Mesenchymal stem cell (in vitro differentiated cells and primary cell): Measurements from ENCODE around the gene SDC4.

Experiments used
- DNase-seq: peaks from one replicate; pipeline ENCODE4 v3.0.0-alpha.2; 2013
- H2AFZ ChIP-seq: one replicate; pipeline ENCODE4 v1.6.1; 2013; ENCODE audit warnings: low read depth, mild to moderate bottlenecking, control low read depth, inconsistent platforms, low read length, moderate library complexity
- H2AK5ac ChIP-seq: 2 replicates; pipeline ENCODE4 v1.6.1; 2013; ENCODE audit warnings: low read length, moderate library complexity, mild to moderate bottlenecking, inconsistent platforms; ENCODE audit not compliant: severe bottlenecking
- H2BK120ac ChIP-seq: one replicate; pipeline ENCODE4 v1.6.1; 2013; ENCODE audit warnings: low read depth, mild to moderate bottlenecking, inconsistent platforms, low read length, moderate library complexity
- H2BK12ac ChIP-seq, 2 experiments: one replicate each; pipeline ENCODE4 v1.6.1; 2013; ENCODE audit warnings: inconsistent platforms in 2 of 2, low read length in 2 of 2, mild to moderate bottlenecking in 2 of 2, moderate library complexity in 2 of 2, control low read depth in 1 of 2
- H2BK15ac ChIP-seq: one replicate; pipeline ENCODE4 v1.6.1; 2013; ENCODE audit warnings: mild to moderate bottlenecking, low read depth, inconsistent platforms; ENCODE audit not compliant: poor library complexity, severe bottlenecking
- H2BK5ac ChIP-seq: 2 replicates; pipeline ENCODE4 v1.6.1; 2013; ENCODE audit warnings: low read depth, mild to moderate bottlenecking, low read length, control low read depth, inconsistent platforms; ENCODE audit not compliant: poor library complexity, severe bottlenecking
- H3K14ac ChIP-seq, 2 experiments: one replicate each; pipeline ENCODE4 v1.6.1; 2013; ENCODE audit warnings: inconsistent platforms in 2 of 2, low read length in 2 of 2, control low read depth in 1 of 2, mild to moderate bottlenecking in 1 of 2, moderate library complexity in 1 of 2
- H3K18ac ChIP-seq, 2 experiments: one replicate each; pipeline ENCODE4 v1.6.1; 2013; ENCODE audit warnings: inconsistent platforms in 2 of 2, low read length in 2 of 2, control low read depth in 1 of 2, low read depth in 1 of 2, mild to moderate bottlenecking in 1 of 2
- H3K23ac ChIP-seq, 2 experiments: one replicate each; pipeline ENCODE4 v1.6.1; 2013; ENCODE audit warnings: inconsistent platforms in 2 of 2, low read length in 2 of 2, mild to moderate bottlenecking in 2 of 2, moderate library complexity in 2 of 2, control low read depth in 1 of 2
- H3K27ac ChIP-seq: 2 replicates; pipeline ENCODE4 v1.5.1; 2013; ENCODE audit warnings: mild to moderate bottlenecking, moderate library complexity, low read length, control low read depth, inconsistent platforms; ENCODE audit not compliant: poor library complexity, severe bottlenecking
- H3K27me3 ChIP-seq, 2 experiments: 2 replicates each; pipeline versions ENCODE4 v1.6.1 to v1.7.0; 2013; ENCODE audit warnings: low read length in 2 of 2, mild to moderate bottlenecking in 2 of 2, moderate library complexity in 2 of 2, control low read depth in 1 of 2, inconsistent platforms in 1 of 2; ENCODE audit not compliant: control insufficient read depth in 1 of 2, insufficient read depth in 1 of 2
- H3K36me3 ChIP-seq, 2 experiments: 2 replicates each; pipeline versions ENCODE4 v1.6.1 to v1.7.0; 2013; ENCODE audit warnings: low read length in 2 of 2, control low read depth in 1 of 2, inconsistent platforms in 1 of 2, low read depth in 1 of 2, mild to moderate bottlenecking in 1 of 2; ENCODE audit not compliant: insufficient read depth in 2 of 2, control insufficient read depth in 1 of 2
- H3K4ac ChIP-seq, 2 experiments: one replicate each; pipeline ENCODE4 v1.6.1; 2013; ENCODE audit warnings: inconsistent platforms in 2 of 2, low read length in 2 of 2, mild to moderate bottlenecking in 2 of 2, moderate library complexity in 2 of 2, control low read depth in 1 of 2, low read depth in 1 of 2
- H3K4me1 ChIP-seq: 2 replicates; pipeline ENCODE4 v1.6.1; 2013; ENCODE audit warnings: low read depth, low read length, control low read depth; ENCODE audit not compliant: control insufficient read depth, insufficient read depth
- H3K4me2 ChIP-seq: 2 replicates; pipeline ENCODE4 v1.6.1; 2013; ENCODE audit warnings: low read length, mild to moderate bottlenecking, inconsistent platforms; ENCODE audit not compliant: poor library complexity, severe bottlenecking
- H3K4me3 ChIP-seq, 2 experiments: 2 replicates each; pipeline versions ENCODE4 v1.5.1 to v1.7.0; 2013; ENCODE audit warnings: low read length in 2 of 2, mild to moderate bottlenecking in 2 of 2, control low read depth in 1 of 2, low read depth in 1 of 2; ENCODE audit not compliant: insufficient read depth in 1 of 2
- H3K79me1 ChIP-seq: replicated peaks from 2 replicates; pipeline ENCODE4 v1.6.1; 2013; ENCODE audit warnings: mild to moderate bottlenecking, control low read depth, low read length, inconsistent platforms; ENCODE audit not compliant: poor library complexity, severe bottlenecking
- H3K9ac ChIP-seq: 2 replicates; pipeline ENCODE4 v1.7.0; 2013; ENCODE audit warnings: mild to moderate bottlenecking, low read length, moderate library complexity
- H3K9me3 ChIP-seq: 2 replicates; pipeline ENCODE4 v1.7.0; 2013; ENCODE audit warnings: mild to moderate bottlenecking, low read length; ENCODE audit not compliant: control insufficient read depth
- H4K8ac ChIP-seq: one replicate; pipeline ENCODE4 v1.6.1; 2013; ENCODE audit warnings: inconsistent platforms, mild to moderate bottlenecking, low read length, moderate library complexity
- H4K91ac ChIP-seq: one replicate; pipeline ENCODE4 v1.6.1; 2013; ENCODE audit warnings: mild to moderate bottlenecking, low read length, inconsistent platforms
- whole genome bisulfite sequencing: methylation state at CpG from one replicate; pipeline ENCODE4 v1.1.7; 2013; ENCODE audit warnings: mixed read lengths; 5-methylcytosine and 5-hydroxymethylcytosine counted together

SDC4 gene

DNA sequence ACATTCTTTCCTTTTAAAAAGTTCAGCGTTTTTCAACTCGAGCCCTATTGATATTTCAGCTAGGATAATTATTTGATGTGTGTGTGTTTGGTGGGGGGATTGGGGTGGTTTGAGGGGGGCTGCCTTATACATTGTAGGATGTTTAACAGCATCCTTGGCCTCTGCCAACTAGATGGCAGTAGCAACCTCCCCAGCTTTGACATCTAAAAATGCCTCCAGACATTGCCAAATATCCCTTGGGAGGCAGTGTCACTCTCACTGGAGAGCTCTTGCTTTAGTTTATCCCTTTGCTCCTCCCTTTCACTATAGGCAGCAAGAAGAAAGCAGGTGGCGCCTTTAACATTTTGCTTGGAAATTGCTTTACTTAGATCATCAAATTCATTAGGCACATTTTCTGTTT lies 44.5 kb upstream of the SDC4 start:
- WGBS = 86% methylated on average over 2 of the region's 3 CpGs
- Histone ChIP-seq H2AFZ (no peak overlapping the region), H3K79me1 (peaks cover 2% of the 10 kb centered on the region), H3K14ac (no peak overlapping the region), H2BK15ac (no peak overlapping the region), H3K18ac (no peak overlapping the region), H3K27ac (no peak overlapping the region), H2BK120ac (no peak overlapping the region), H3K9ac (no peak overlapping the region), H3K36me3 (peaks cover 0 to 11% of the 10 kb centered on the region in 2 experiments), H4K91ac (no peak overlapping the region), H3K23ac (no peak overlapping the region), H3K4me1 (no peaks in the 10 kb centered on the region), H3K27me3 (no peaks in the 10 kb centered on the region), H2AK5ac (no peak overlapping the region), H3K4me3 (no peak overlapping the region), H2BK5ac (no peak overlapping the region), H2BK12ac (no peak overlapping the region), H4K8ac (no peak overlapping the region), H3K4me2 (no peak overlapping the region), H3K4ac (no peak overlapping the region), H3K9me3 (no peaks in the 10 kb centered on the region)
- DNase-seq = no peak

DNA sequence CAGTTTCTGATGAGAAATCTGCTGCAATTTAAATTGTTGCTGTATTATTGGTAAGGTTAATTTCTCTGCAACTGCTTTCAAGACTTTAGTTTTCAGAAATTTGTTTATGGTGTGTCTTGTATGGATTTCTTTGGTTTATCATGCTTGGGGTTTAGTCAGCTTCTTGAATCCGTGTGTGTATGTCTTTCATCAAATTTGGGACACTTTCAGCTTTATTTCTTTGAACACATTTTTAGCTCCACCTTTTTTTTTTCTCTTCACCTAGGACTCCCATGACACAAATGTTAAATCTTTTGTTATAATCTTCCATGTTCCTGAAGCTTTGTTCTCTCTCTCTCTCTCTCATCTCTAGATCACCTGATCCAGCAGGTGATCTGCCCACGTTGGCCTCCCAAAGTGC lies 43.3 kb upstream of the SDC4 start:
- H3K4me2 ChIP-seq = no peak overlapping the region
- no peak overlapping the region for H2AFZ ChIP-seq
- H2BK15ac ChIP-seq = no peak overlapping the region
- no peak overlapping the region for H2BK5ac ChIP-seq
- no peak overlapping the region for H2BK12ac ChIP-seq
- H2AK5ac ChIP-seq = no peak overlapping the region
- H3K36me3 ChIP-seq = peaks cover 0 to 11% of the 10 kb centered on the region in 2 experiments
- no peak overlapping the region for H3K23ac ChIP-seq
- no peak overlapping the region for H3K27ac ChIP-seq
- no peak overlapping the region for H4K91ac ChIP-seq
- no peaks in the 10 kb centered on the region for H3K4me1 ChIP-seq
- H3K4me3 ChIP-seq = no peak overlapping the region
- no peak overlapping the region for H3K14ac ChIP-seq
- H3K9ac ChIP-seq = no peak overlapping the region
- WGBS = 79% methylated on average over 1 of the region's 2 CpGs
- no peaks in the 10 kb centered on the region for H3K27me3 ChIP-seq
- DNase-seq = no peak
- no peak overlapping the region for H2BK120ac ChIP-seq
- H3K4ac ChIP-seq = no peak overlapping the region
- no peak overlapping the region for H3K18ac ChIP-seq
- no peak overlapping the region for H4K8ac ChIP-seq
- H3K79me1 ChIP-seq = peaks cover 2% of the 10 kb centered on the region
- H3K9me3 ChIP-seq = peaks cover 6% of the 10 kb centered on the region

- no peak overlapping the region for H3K4me2 ChIP-seq
- H4K8ac ChIP-seq = no peak overlapping the region
- no peak overlapping the region for H2BK120ac ChIP-seq
- H2AFZ ChIP-seq = no peak overlapping the region
- no peak overlapping the region for H2BK5ac ChIP-seq
- no peak overlapping the region for H3K18ac ChIP-seq
- H3K4ac ChIP-seq = no peak overlapping the region
- H3K23ac ChIP-seq = no peak overlapping the region
- peaks cover 0 to 11% of the 10 kb centered on the region in 2 experiments for H3K36me3 ChIP-seq
- no peak overlapping the region for H3K27ac ChIP-seq
- DNase-seq = no peak
- H2BK12ac ChIP-seq = no peak overlapping the region
- H3K79me1 ChIP-seq = peaks cover 3% of the 10 kb centered on the region
- no CpG with 5 or more reads among the region's 2 CpGs for WGBS
- no peak overlapping the region for H3K9ac ChIP-seq
- no peak overlapping the region for H3K14ac ChIP-seq
- H2AK5ac ChIP-seq = no peak overlapping the region
- no peak overlapping the region for H4K91ac ChIP-seq
- H3K4me3 ChIP-seq = no peak overlapping the region
- H3K27me3 ChIP-seq = no peaks in the 10 kb centered on the region
- no peaks in the 10 kb centered on the region for H3K4me1 ChIP-seq
- H2BK15ac ChIP-seq = no peak overlapping the region
- H3K9me3 ChIP-seq = peaks cover 6% of the 10 kb centered on the region
Measured at GRCh38 chr20:45390931-45391330, 42.7 kb upstream of the SDC4 start.

GRCh38 chr20:45387274-45387673 lies 39.0 kb upstream of the SDC4 start:
- 80% methylated on average over 1 of the region's 1 CpG for WGBS

More at GRCh38 chr20:45387274-45387673, 39.0 kb upstream of the SDC4 start:
- Histone ChIP-seq H2AFZ (no peak overlapping the region), H3K27me3 (no peaks in the 10 kb centered on the region), H4K91ac (no peak overlapping the region), H3K4ac (no peak overlapping the region), H3K36me3 (no peaks in the 10 kb centered on the region), H2AK5ac (no peak overlapping the region), H3K9me3 (peaks cover 6% of the 10 kb centered on the region), H2BK5ac (no peak overlapping the region), H3K4me3 (no peak overlapping the region), H2BK12ac (no peak overlapping the region), H3K18ac (no peak overlapping the region), H2BK120ac (no peak overlapping the region), H3K9ac (no peak overlapping the region), H3K27ac (no peak overlapping the region), H3K79me1 (peaks cover 3% of the 10 kb centered on the region), H4K8ac (no peak overlapping the region), H2BK15ac (no peak overlapping the region), H3K23ac (no peak overlapping the region), H3K4me2 (no peak overlapping the region), H3K14ac (no peak overlapping the region), H3K4me1 (no peaks in the 10 kb centered on the region)
- DNase-seq = no peak
